Fibroblast of villous mesenchyme (primary cell): Measurements from ENCODE around the gene PSORS1C2. TPM values are rescaled to one million over a fixed set of nuclear protein-coding genes. Genes with fewer than 3 reads are reported as not detected.

ENCODE experiments used
- DNase-seq: peaks from one replicate; pipeline ENCODE4 v3.0.0-alpha.2; 2010; ENCODE audit warnings: low read depth
- H3K4me3 ChIP-seq: 2 replicates; pipeline ENCODE4 v1.5.1; 2011; ENCODE audit warnings: low read depth, mild to moderate bottlenecking, low read length
- CTCF ChIP-seq: IDR thresholded peaks from 2 replicates; pipeline ENCODE4 v1.5.1; 2012; ENCODE audit warnings: low read depth, mild to moderate bottlenecking, low read length; ENCODE audit not compliant: insufficient read depth
- total RNA-seq: library from RNA; depleted of rRNA; stranded (reverse); fragments of >200 nt; gene quantifications from 2 replicates; pipeline ENCODE4 v1.2.3, GENCODE V29; 2012

The PSORS1C2 gene
- total RNA-seq, 1 donor: not detected

GRCh38 chr6:31098449-31098938 is 40.4 kb downstream of the PSORS1C2 start:
- TF ChIP-seq CTCF: no peak
- no peak for DNase-seq
- H3K4me3 ChIP-seq: no peak overlapping the region

DNA sequence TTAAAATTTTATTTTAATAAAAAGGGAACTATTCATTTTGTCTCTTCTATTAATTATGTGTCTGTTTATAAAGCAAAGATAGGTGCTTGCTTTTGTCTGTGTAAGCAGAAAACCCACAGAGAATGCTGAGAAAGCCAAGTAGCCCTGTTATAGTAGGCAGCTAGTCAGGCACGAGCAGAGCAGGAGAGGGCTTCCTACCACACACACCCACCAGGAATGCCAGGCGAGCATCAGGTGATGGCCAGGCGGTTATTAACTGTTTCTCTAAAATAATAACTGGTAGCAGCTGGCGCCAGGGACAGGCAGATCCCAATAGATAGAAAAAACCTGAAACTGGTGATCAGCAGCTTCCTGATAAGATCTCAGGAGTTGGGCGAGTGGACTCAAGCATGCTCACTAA is 42.2 kb downstream of the PSORS1C2 start:
- DNase-seq: no peak
- H3K4me3 ChIP-seq: no peak overlapping the region
- TF ChIP-seq CTCF: no peak

GRCh38 chr6:31096215-31096614 is 42.7 kb downstream of the PSORS1C2 start:
- no peak for DNase-seq
- no peak for TF ChIP-seq CTCF

GRCh38 chr6:31094389-31094881 is 44.4 kb downstream of the PSORS1C2 start:
- DNase-seq: no peak
- H3K4me3 ChIP-seq: no peak overlapping the region
- no peak for TF ChIP-seq CTCF

More at GRCh38 chr6:31096215-31096614, 42.7 kb downstream of the PSORS1C2 start:
- no peak overlapping the region for H3K4me3 ChIP-seq

- H3K4me3 ChIP-seq: no peak overlapping the region
- no peak for TF ChIP-seq CTCF
- DNase-seq: peak; percentile 21
Observed at GRCh38 chr6:31092769-31093505, 45.9 kb downstream of the PSORS1C2 start.

DNA sequence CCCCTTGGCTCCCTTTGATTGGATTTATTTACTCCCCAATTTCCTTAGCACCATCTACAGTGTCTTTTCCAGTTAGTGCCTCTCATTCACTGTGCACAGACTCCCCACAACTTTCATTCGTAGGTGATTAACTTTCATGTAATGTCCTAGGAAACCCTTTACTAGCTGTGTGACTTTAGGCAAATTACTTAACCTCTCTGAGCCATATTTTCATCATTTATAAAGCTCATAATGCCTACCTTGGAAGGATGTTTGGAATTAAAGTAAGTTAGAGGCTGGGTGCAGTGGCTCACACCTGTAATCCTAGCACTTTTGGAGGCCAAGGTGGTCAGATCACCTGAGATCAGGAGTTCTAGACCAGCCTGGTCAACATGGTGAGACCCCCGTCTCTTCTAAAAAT is 46.6 kb downstream of the PSORS1C2 start:
- DNase-seq: no peak
- H3K4me3 ChIP-seq: no peak overlapping the region
- TF ChIP-seq CTCF: no peak
